Measurements from ENCODE around the gene FAM83E.
"Not testable (repeated sequence)": the region's sequence is repeated elsewhere in the genome, so short reads cannot be mapped to it uniquely, and the experiment has no call there.

The FAM83E gene

DNA sequence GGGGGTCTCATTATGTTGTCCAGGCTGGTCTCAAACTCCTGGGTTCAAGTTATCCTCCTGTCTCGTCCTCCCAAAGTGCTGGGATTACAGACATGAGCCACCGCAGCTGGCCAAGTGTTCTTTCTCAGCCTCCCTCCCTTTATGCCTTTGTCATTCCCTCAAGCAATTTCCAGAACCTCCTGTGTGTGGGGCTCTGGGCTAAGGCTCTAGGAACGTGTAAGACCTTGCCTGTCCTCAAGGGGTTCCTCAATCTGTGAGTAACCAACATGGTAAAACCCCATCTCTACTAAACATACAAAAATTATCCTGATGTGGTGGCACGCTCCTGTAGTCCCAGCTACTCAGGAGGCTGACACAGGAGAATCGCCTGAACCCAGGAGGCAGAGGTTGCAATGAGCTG is 23.9 kb downstream of the FAM83E start:
- in situ Hi-C loops (cut with HindIII; ENCODE audit: low sequenced_read_pairs) = no loop called here

DNA sequence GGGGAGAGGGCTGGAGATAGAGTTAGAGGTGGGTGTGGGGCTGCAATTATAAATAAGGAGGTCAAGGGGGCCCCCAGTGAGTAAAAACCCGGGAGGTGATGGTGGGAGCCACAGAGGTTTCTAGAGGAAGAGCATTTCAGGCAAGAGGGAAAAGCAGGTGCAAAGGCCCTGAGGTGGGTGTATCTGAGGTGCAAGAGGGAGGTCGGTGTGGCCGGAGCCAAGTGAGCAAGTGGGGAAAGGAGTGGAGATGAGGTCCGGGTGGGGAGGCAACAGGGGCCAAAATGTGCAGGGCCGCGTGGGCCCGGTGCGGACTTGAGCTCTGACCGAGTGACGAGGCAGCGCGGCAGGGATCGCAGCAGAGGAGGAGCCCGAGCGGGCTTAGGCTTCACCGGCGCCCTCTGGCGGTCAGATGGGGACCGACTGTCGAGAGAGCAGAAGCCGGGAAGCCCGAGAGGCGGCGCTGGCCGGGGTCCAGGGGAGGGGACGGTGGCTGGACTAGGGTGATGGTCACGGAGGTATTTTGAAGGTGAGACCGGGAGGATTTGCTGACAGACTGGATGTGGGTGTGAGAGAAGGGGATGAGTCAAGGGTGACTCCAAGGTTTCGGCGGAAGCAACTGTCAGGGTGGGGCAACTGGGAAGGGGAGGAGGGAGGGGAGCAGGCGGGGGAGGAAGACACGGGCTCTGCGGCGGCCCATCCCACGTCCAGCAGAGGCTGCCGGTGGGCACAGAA is 26.0 kb downstream of the FAM83E start:
- in situ Hi-C loops (cut with HindIII; ENCODE audit: low sequenced_read_pairs) = no loop called here

DNA sequence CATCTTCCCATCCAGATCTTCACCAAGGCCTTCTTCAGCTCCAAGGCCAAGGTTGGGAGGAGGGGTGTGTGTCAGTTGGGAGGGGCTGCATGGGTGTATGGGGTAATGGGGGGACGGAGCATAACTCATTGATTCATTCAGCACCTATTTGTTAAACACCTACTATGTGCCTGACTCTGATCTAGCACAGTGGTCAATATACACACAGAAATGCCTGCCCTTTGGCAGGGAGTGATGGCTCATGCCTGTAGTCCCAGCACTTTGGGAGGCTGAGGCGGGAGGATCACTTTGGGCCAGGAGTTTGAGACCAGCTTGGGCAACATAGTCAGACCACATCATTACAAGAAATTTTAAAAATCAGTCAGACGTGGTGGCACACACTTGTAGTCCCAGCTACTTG is 27.5 kb downstream of the FAM83E start:
- in situ Hi-C loops (cut with HindIII; ENCODE audit: low sequenced_read_pairs) = no loop called here

DNA sequence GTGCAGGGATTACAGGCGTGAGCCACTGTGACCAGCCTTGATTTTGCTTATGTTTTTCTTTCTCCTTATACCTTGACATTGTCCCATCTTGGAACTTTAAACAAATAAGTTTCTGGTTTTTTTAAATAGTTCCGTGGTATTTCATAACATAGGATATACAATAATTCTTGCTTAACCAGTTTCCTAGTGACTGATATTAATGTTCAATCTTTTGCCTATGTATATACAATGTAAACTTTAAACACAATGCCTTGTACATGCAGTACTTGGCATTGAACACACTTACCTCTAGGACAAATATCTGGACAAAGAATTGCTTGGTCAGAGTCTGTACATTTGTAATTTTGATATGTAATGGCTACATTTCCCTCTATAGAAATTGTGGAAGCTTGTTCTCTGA is 32.7 kb downstream of the FAM83E start:
- in situ Hi-C loops (cut with HindIII; ENCODE audit: low sequenced_read_pairs) = no loop called here

DNA sequence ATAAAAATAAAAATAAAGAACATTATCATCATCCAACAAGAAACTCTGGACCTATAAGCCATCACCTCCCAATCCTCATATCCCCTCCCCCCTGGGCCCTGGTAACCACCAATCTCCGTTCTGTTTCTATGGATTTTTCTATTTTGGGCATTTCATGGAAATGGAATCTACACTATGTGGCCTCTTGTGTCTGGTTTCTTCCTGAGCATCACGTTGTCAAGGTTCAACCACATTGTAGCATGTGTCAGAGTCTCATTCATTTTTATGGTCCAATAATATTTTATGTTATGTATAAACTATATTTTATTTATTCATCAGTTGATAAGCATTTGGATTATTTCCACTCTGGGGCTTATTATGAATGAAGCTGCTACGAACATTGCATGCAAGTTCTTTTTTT is 36.0 kb downstream of the FAM83E start:
- in situ Hi-C loops (cut with HindIII; ENCODE audit: low sequenced_read_pairs) = no loop called here

DNA sequence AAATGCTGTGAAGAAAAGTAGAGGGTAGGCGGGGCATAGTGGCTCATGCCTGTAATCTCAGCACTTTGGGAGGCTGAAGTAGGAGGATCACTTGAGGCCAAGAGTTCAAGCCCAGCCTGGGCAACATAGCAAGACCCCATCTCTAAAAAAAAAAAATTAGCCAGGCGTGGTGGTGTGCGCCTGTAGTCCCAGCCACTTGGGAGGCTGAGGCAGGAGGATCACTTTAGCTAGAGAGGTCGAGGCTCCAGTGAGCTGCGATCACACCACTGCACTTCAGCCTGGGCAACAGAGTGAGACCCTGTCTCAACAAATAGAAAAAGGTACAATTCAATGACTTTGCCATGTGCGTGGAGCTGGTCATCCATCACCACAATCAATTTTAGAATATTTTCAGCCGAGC is 37.0 kb downstream of the FAM83E start:
- in situ Hi-C loops (cut with HindIII; ENCODE audit: low sequenced_read_pairs) = not testable (repeated sequence)

DNA sequence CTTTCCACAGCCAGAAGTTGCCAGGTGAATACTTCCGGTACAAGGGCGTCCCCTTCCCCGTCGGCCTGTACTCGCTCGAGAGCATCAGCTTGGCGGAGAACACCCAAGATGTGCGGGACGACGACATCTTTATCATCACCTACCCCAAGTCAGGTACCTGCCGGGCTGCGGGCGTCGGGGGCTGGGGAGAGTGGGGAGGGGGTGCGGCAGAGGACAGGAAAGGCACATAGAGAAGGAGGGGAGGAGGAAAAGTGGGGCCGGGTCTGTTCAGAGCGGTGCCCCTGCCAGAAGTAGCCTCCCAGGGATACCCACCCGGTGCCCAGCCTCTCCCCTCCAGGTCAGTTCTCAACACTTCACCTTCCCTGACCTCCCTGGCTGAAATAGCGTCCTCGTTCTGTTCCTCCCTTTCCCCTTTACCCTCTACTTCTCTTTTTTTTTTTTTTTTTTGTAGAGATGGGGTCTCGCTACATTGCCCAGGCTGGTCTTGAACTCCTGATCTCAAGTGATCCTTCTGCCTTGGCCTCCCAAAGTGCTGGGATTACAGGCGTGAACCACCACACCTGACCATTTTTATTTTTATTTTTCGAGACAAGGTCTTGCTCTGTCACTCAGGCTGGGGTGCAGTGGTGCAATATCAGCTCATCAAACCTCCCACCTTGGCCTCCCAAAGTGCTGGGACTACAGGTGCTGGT is 38.8 kb downstream of the FAM83E start:
- in situ Hi-C loops (cut with HindIII; ENCODE audit: low sequenced_read_pairs) = no loop called here

DNA sequence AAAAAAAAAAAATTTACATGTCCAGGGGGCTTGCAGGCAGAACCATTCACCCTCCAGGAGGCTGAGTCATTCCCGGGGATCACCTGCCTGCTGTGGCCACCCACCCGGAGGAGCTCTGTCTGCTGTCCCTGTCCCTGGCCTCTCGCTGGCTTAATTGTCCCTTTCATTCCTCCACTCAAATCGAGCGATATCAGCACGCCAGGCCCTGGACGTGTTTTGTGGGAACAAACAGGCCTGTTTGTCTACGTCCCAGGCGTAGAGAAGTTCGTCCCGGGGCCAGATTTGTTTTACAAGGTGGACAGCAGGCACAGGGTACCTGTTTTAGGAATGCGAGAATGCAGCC is 41.7 kb downstream of the FAM83E start:
- in situ Hi-C loops (cut with HindIII; ENCODE audit: low sequenced_read_pairs) = no loop called here

DNA sequence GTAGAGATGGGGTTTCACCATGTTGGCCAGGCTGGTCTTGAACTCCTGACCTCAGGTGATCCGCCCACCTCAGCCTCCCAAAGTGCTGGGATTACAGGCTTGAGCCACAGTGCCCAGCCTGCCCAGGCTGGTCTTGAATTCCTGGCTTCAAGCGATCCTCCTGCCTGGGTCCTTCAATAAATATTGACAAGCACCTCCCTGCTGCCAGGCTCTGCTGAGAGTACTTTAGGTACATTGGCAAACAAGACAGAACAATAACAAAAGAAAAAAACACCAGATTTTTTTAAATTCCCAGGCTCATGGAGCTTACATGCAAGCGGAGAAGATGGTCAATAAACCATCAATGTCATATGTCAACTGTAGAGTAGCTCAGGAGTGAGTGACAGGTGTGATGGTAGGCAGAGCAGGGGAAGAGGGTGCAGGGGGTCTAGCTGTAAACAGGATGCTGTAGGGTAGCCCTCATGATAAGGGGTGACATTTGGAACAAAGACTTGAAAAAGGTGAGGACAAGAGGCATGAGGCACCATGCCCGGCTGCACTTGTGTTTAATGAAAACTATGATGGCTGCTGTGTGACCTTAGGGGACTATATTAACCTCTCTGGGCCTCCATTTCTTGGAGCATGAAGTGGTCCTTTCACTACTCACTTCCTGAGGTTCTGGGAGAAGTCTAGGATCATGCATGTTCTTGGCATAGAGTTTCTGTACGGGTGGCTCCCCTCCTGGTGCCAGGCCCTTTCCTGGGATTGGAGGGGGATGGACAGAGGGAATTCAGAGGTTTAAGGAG is 43.3 kb downstream of the FAM83E start:
- in situ Hi-C loops (cut with HindIII; ENCODE audit: low sequenced_read_pairs) = no loop called here

DNA sequence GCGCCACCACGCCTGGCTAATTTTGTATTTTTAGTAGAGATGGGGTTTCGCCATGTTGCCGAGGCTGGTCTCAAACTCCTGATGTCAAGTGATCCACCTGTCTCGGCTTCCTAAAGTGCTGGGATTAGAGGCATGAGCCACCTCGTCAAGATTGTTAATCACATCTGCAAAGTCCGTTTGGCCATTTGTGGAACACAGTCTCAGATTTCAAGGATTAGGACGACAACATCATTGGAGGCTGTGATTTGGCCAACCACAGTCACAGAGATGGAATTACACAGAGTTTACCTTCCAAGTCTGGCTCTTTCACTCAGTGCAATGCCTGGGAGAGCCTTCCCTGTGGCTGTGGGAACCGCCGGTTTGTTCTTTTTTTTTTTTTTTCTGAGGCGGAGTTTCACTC is 45.1 kb downstream of the FAM83E start:
- in situ Hi-C loops (cut with HindIII; ENCODE audit: low sequenced_read_pairs) = no loop called here

DNA sequence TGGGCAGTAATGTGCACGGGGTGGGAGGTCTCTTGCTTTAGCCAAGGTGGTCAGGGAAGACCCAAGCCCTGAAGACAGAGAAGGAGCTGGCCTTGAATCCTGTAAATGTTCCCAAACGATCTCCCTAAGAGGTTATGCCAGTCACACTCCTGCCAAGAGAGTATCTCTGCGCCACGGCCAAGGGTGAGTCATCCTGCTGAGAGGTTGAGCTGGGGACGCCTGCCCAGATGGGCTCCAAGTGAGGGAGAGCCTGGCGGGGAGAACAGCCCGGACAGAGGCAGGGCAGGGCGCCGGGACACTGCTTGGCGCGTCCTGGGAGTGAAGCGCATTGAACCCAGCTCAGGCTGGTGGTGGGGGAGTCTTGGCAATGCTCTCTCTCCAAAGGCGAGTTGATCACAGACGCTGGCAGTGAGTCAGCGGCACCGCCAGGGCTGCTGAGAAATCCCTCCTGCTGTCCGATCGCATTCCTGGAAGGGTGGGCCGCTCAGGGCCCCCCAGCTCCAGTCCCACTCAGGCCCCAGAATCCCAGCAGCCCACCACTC is 46.5 kb downstream of the FAM83E start:
- in situ Hi-C loops (cut with HindIII; ENCODE audit: low sequenced_read_pairs) = no loop called here

DNA sequence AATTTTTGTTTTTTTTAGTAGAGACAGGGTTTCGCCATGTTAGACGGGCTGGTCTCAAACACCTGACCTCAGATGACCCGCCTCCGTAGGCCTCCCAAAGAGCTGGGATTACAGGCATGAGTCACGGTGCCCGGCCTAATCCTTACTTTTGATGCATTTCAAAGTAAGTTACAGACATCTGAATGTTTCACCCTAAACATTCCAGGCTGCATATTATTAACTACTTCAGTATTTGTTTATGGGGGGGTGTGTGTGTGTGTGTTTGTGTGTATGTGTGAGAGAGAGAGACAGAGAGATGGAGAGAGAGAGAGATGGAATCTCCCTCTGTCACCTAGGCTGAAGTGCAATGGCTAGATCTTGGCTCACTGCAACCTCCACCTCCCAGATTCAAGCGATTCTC is 49.8 kb downstream of the FAM83E start:
- in situ Hi-C loops (cut with HindIII; ENCODE audit: low sequenced_read_pairs) = no loop called here

Data from endothelial cell of hepatic sinusoid (primary cell).